ENCODE measurements around the gene ADAMTS6.
"Not testable (repeated sequence)": the region's sequence is repeated elsewhere in the genome, so short reads cannot be mapped to it uniquely, and the experiment has no call there.

Gene ADAMTS6

GRCh38 chr5:65489119-65489518 lies 7.4 kb upstream of the ADAMTS6 start:
- Histone ChIP-seq H3K27ac (ENCODE audit: low read length) (no peak overlapping the region), H3K9ac (ENCODE audit: low read depth, low read length) (no peak overlapping the region), H3K27me3 (ENCODE audit: insufficient read depth, low read length, poor library complexity) (no peaks in the 10 kb centered on the region), H3K4me2 (ENCODE audit: insufficient read depth, low read length) (no peak overlapping the region), H4K20me1 (ENCODE audit: insufficient read depth, low read length) (no peaks in the 10 kb centered on the region), H2AFZ (ENCODE audit: low read depth, low read length) (no peak overlapping the region), H3K4me3 (ENCODE audit: low read depth in 1 of 2, low read length in 2 of 2) (no peak overlapping the region), H3K79me2 (ENCODE audit: insufficient read depth, low read length) (no peaks in the 10 kb centered on the region), H3K4me1 (ENCODE audit: insufficient read depth, low read length) (no peaks in the 10 kb centered on the region), H3K9me3 (ENCODE audit: insufficient read depth, low read length, severe bottlenecking) (no peaks in the 10 kb centered on the region), H3K36me3 (ENCODE audit: insufficient read depth, low read length) (no peaks in the 10 kb centered on the region)
- DNase-seq (no peak), ATAC-seq (ENCODE audit: insufficient read depth, low read depth) (no peak)
- no peak for TF ChIP-seq CTCF (IDR thresholded peaks at IDR 0.05; ENCODE audit: borderline replicate concordance, extremely low read depth, low read length, poor library complexity, severe bottlenecking)
- no peak for TF ChIP-seq EZH2 (IDR thresholded peaks at IDR 0.05; ENCODE audit: borderline replicate concordance, low read depth, low read length, severe bottlenecking)

- not testable (repeated sequence) for DNase-seq; H3K9me3 ChIP-seq (ENCODE audit: insufficient read depth, low read length, severe bottlenecking); H2AFZ ChIP-seq (ENCODE audit: low read depth, low read length); H3K4me1 ChIP-seq (ENCODE audit: insufficient read depth, low read length); ATAC-seq (ENCODE audit: insufficient read depth, low read depth); H3K36me3 ChIP-seq (ENCODE audit: insufficient read depth, low read length); H3K27me3 ChIP-seq (ENCODE audit: insufficient read depth, low read length, poor library complexity); H3K4me2 ChIP-seq (ENCODE audit: insufficient read depth, low read length); H3K27ac ChIP-seq (ENCODE audit: low read length); H4K20me1 ChIP-seq (ENCODE audit: insufficient read depth, low read length); H3K4me3 ChIP-seq (ENCODE audit: low read depth in 1 of 2, low read length in 2 of 2); H3K9ac ChIP-seq (ENCODE audit: low read depth, low read length); H3K79me2 ChIP-seq (ENCODE audit: insufficient read depth, low read length)
- TF ChIP-seq CTCF (IDR thresholded peaks at IDR 0.05; ENCODE audit: borderline replicate concordance, extremely low read depth, low read length, poor library complexity, severe bottlenecking) = peak; percentile 19
Measured at GRCh38 chr5:65488038-65488687, 6.4 kb upstream of the ADAMTS6 start.

GRCh38 chr5:65486803-65487202 lies 5.1 kb upstream of the ADAMTS6 start:
- not testable (repeated sequence) for H3K4me1 ChIP-seq (ENCODE audit: insufficient read depth, low read length); H4K20me1 ChIP-seq (ENCODE audit: insufficient read depth, low read length); H3K4me2 ChIP-seq (ENCODE audit: insufficient read depth, low read length); H3K9ac ChIP-seq (ENCODE audit: low read depth, low read length); H3K4me3 ChIP-seq (ENCODE audit: low read depth in 1 of 2, low read length in 2 of 2); ATAC-seq (ENCODE audit: insufficient read depth, low read depth); H3K36me3 ChIP-seq (ENCODE audit: insufficient read depth, low read length); H3K79me2 ChIP-seq (ENCODE audit: insufficient read depth, low read length); H3K27me3 ChIP-seq (ENCODE audit: insufficient read depth, low read length, poor library complexity); H2AFZ ChIP-seq (ENCODE audit: low read depth, low read length); H3K27ac ChIP-seq (ENCODE audit: low read length); DNase-seq; H3K9me3 ChIP-seq (ENCODE audit: insufficient read depth, low read length, severe bottlenecking)

- H4K20me1 ChIP-seq (ENCODE audit: insufficient read depth, low read length) = no peaks in the 10 kb centered on the region
- no peak overlapping the region for H3K4me3 ChIP-seq (ENCODE audit: low read depth in 1 of 2, low read length in 2 of 2)
- no peaks in the 10 kb centered on the region for H3K36me3 ChIP-seq (ENCODE audit: insufficient read depth, low read length)
- TF ChIP-seq CTCF (IDR thresholded peaks at IDR 0.05; ENCODE audit: borderline replicate concordance, extremely low read depth, low read length, poor library complexity, severe bottlenecking) = no peak
- no peak for TF ChIP-seq EZH2 (IDR thresholded peaks at IDR 0.05; ENCODE audit: borderline replicate concordance, low read depth, low read length, severe bottlenecking)
- no peak overlapping the region for H2AFZ ChIP-seq (ENCODE audit: low read depth, low read length)
- H3K79me2 ChIP-seq (ENCODE audit: insufficient read depth, low read length) = no peaks in the 10 kb centered on the region
- peaks cover 3% of the 10 kb centered on the region for H3K27me3 ChIP-seq (ENCODE audit: insufficient read depth, low read length, poor library complexity)
- no peak overlapping the region for H3K9ac ChIP-seq (ENCODE audit: low read depth, low read length)
- ATAC-seq (ENCODE audit: insufficient read depth, low read depth) (no peak), DNase-seq (no peak)
- no peak overlapping the region for H3K27ac ChIP-seq (ENCODE audit: low read length)
- peaks cover 22% of the 10 kb centered on the region for H3K4me1 ChIP-seq (ENCODE audit: insufficient read depth, low read length)
- H3K4me2 ChIP-seq (ENCODE audit: insufficient read depth, low read length) = no peak overlapping the region
- no peaks in the 10 kb centered on the region for H3K9me3 ChIP-seq (ENCODE audit: insufficient read depth, low read length, severe bottlenecking)
Measured at GRCh38 chr5:65485405-65485804, 3.7 kb upstream of the ADAMTS6 start.
